ENCODE measurements around the gene LSM2.
"Not testable (repeated sequence)": the region's sequence is repeated elsewhere in the genome, so short reads cannot be mapped to it uniquely, and the experiment has no call there.

LSM2 gene

GRCh38 chr6:31827286-31828079 is 20.7 kb upstream of the LSM2 start, which contains the start of gene HSPA1B:
TSS of gene HSPA1B (plus strand) at chr6:31827738. CDS start at chr6:31827951, 213 bp downstream.
- peak; percentile 66 to 83 for DNase-seq (ENCODE audit: low read depth in 1 of 2, low spot score in 1 of 2)

DNA sequence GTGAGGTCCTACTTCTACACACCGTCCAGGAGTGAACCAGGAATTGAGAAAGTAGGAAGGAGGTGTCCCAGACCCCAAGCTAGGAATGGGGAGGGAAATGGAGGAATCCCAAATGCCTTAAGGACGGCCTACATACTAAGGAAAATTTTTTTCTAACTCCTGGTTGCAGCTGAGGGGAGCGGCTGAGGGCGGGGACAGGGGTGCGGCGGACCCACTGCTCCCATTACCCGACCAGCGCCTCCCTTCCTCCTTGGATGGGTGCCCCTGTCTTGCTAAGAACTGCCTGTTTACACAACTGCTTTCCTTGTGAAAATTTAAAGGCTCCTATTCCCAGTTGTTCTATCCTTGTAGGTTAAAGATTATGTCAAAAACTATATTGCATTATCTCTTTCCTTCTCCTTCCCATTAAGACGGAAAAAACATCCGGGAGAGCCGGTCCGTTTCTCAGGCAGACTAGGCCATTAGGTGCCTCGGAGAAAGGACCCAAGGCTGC is 20.1 kb upstream of the LSM2 start:
- no peak for DNase-seq (ENCODE audit: low read depth in 1 of 2, low spot score in 1 of 2)

DNA sequence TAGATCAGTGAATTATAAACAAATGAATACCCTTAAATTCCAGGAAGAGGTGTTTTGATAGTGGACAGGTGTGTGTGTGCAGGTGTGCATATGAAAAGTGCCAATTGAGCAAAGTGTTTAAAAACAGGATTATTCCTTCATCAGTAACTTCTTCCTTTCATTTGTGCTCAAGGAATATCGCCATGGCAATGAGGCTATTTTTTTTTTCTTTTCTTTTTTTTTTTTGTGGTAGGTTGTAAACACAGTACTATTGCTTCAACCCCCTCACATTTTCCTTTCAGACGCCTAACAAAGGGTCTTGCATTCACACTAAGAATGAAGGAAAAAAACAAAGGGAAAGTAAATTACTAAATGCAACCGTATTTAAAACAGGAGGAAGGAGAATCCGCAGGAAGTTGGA is 18.8 kb upstream of the LSM2 start:
- no peak for DNase-seq (ENCODE audit: low read depth in 1 of 2, low spot score in 1 of 2)

- not testable (repeated sequence) for DNase-seq (ENCODE audit: low read depth in 1 of 2, low spot score in 1 of 2)
Measured at GRCh38 chr6:31823592-31824196, 16.9 kb upstream of the LSM2 start.

- DNase-seq (ENCODE audit: low read depth in 1 of 2, low spot score in 1 of 2), result no peak
Measured at GRCh38 chr6:31822036-31822821, 15.5 kb upstream of the LSM2 start.

DNA sequence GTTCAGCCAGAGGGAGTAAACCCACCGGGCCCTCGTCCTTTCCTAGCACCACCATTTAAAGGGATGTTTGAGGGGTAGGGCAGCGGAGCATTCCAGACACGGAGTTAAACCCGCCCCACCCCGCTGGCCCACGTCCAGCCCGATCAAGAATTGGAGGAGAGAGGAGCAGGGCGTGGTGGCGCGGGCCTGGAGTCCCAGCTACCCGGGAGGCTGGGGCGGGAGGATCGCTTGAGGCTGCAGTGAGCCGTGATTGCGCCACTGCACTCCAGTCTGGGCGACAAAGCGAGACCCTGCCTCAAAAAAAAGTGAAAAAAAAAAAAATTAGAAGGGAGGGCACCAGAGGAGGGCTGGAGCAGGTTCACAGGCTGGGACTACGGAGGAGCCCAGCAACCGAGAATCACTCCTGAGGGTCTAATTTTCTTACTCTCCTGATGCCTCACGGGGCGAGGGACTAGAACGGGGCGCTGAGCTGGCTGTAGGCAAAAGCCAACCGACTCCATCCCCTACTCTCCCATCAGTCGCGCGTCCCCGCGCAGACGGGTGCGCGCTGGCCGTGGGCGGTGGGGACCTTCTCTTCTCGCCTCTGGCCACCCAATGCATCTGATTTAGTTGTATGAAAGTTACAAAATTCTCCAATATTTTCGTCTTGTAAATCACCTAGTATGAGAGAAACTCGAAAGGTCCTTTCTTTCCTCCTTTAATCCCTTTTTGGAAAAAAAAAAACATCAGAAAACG is 14.7 kb upstream of the LSM2 start:
- DNase-seq (ENCODE audit: low read depth in 1 of 2, low spot score in 1 of 2), result peak in 1 of 2 donors; percentile 71

GRCh38 chr6:31820399-31820798 is 13.6 kb upstream of the LSM2 start:
- DNase-seq (ENCODE audit: low read depth in 1 of 2, low spot score in 1 of 2), result not testable (repeated sequence)

- no peak for DNase-seq (ENCODE audit: low read depth in 1 of 2, low spot score in 1 of 2)
Measured at GRCh38 chr6:31819871-31820299, 13.1 kb upstream of the LSM2 start.

GRCh38 chr6:31817929-31818511 is 11.3 kb upstream of the LSM2 start:
- DNase-seq (ENCODE audit: low read depth in 1 of 2, low spot score in 1 of 2), result not testable (repeated sequence)

DNA sequence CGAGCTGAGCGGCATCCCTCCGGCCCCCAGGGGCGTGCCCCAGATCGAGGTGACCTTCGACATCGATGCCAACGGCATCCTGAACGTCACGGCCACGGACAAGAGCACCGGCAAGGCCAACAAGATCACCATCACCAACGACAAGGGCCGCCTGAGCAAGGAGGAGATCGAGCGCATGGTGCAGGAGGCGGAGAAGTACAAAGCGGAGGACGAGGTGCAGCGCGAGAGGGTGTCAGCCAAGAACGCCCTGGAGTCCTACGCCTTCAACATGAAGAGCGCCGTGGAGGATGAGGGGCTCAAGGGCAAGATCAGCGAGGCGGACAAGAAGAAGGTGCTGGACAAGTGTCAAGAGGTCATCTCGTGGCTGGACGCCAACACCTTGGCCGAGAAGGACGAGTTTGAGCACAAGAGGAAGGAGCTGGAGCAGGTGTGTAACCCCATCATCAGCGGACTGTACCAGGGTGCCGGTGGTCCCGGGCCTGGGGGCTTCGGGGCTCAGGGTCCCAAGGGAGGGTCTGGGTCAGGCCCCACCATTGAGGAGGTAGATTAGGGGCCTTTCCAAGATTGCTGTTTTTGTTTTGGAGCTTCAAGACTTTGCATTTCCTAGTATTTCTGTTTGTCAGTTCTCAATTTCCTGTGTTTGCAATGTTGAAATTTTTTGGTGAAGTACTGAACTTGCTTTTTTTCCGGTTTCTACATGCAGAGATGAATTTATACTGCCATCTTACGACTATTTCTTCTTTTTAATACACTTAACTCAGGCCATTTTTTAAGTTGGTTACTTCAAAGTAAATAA is 10.6 kb upstream of the LSM2 start:
- DNase-seq (ENCODE audit: low read depth in 1 of 2, low spot score in 1 of 2), result not testable (repeated sequence)

DNA sequence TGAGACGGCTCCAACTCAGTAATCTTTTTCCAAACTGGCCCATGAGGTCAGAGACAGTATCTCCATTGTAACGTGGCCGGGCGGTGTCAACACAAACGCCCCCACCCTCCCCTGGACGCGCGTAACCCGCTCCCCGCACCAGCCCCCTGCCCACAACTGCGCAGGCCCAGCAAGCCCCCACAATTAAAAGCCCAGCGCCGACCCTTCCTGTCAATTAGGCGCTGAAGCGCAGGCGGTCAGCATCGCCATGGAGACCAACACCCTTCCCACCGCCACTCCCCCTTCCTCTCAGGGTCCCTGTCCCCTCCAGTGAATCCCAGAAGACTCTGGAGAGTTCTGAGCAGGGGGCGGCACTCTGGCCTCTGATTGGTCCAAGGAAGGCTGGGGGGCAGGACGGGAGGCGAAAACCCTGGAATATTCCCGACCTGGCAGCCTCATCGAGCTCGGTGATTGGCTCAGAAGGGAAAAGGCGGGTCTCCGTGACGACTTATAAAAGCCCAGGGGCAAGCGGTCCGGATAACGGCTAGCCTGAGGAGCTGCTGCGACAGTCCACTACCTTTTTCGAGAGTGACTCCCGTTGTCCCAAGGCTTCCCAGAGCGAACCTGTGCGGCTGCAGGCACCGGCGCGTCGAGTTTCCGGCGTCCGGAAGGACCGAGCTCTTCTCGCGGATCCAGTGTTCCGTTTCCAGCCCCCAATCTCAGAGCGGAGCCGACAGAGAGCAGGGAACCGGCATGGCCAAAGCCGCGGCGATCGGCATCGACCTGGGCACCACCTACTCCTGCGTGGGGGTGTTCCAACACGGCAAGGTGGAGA is 8.5 kb upstream of the LSM2 start, which contains the start of the genes HSPA1A and HSPA1L:
Gene HSPA1A (plus strand): TSS at position 519 of the 814 bp plus-strand sequence. CDS start 214 bp downstream, at position 733.
Gene HSPA1L (minus strand): TSS at position 259 of the 814 bp plus-strand sequence. CDS start 3,311 bp downstream, outside the sequence.
- DNase-seq (ENCODE audit: low read depth in 1 of 2, low spot score in 1 of 2), result peak in 1 of 2 donors; percentile 36

- DNase-seq (ENCODE audit: low read depth in 1 of 2, low spot score in 1 of 2), result peak in 1 of 2 donors; percentile 50
Measured at GRCh38 chr6:31814677-31815024, 7.9 kb upstream of the LSM2 start.

GRCh38 chr6:31813465-31813849 is 6.7 kb upstream of the LSM2 start:
- DNase-seq (ENCODE audit: low read depth in 1 of 2, low spot score in 1 of 2), result no peak

DNA sequence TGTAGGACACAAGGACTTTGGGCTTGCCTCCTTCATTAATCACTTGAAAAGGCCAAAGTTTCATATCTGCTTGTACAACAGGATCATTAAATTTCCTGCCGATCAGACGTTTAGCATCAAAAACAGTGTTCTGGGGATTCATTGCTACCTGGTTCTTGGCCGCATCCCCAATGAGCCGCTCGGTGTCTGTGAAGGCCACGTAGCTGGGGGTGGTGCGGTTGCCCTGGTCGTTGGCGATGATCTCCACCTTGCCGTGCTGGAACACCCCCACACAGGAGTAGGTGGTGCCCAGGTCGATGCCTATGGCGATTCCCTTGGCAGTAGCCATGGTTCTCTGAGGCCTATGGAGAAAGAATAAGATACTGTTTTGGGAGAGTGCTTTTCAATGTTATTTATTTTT is 4.9 kb upstream of the LSM2 start:
- DNase-seq (ENCODE audit: low read depth in 1 of 2, low spot score in 1 of 2), result no peak

GRCh38 chr6:31808599-31808998 is 1.8 kb upstream of the LSM2 start:
- DNase-seq (ENCODE audit: low read depth in 1 of 2, low spot score in 1 of 2), result not testable (repeated sequence)

GRCh38 chr6:31805939-31806469 is 762 bp downstream of the LSM2 start:
- DNase-seq (ENCODE audit: low read depth in 1 of 2, low spot score in 1 of 2), result no peak

DNA sequence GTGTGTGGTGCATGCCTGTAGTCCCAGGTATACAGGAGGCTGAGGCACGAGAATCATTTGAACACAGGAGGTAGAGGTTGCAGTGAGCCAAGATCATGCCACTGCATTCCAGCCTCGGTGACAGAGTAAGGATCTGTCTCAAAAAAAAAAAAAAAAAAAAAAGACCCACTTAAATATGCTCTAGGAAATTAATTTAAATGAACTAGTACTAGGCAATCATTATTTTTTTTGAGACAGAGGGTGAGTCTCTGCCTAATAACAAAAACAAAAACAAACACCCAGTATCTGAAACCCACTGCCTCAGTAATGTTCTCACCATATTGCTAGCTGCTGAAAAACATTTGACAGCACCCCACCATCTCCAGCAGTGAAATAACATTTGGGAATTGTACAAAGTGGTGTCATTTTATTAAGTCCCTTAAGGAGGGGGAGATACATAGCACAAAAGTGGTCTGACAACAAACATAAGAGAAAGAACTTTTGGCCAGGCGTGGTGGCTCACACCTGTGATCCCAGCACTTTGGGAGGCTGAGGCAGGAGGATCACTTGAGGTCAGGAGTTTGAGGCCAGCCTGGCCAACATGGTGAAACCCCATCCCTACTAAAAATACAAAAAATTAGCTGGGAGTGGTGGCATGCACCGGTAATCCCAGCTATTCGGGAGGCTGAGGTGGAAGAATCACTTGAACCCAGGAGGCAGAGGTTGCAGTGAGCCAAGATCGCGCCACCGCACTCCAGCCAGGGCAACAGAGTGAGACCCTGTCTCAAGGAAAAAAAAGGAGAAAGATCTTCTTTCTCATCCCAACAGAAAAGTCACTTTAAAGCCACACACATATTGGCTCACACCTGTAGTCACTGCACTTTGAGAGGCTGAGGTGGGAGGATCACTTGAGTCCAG is 5.5 kb downstream of the LSM2 start:
- DNase-seq (ENCODE audit: low read depth in 1 of 2, low spot score in 1 of 2), result not testable (repeated sequence)
